HG02973 (cell line): ENCODE data around the gene PPP2R3A.

Experiments used
- ATAC-seq: cut with Tn5 transposase; IDR thresholded peaks from one replicate; pipeline ENCODE4 v1.9.1; 2021; ENCODE audit warnings: moderate library complexity; ENCODE audit not compliant: unreplicated experiment

The PPP2R3A gene

DNA sequence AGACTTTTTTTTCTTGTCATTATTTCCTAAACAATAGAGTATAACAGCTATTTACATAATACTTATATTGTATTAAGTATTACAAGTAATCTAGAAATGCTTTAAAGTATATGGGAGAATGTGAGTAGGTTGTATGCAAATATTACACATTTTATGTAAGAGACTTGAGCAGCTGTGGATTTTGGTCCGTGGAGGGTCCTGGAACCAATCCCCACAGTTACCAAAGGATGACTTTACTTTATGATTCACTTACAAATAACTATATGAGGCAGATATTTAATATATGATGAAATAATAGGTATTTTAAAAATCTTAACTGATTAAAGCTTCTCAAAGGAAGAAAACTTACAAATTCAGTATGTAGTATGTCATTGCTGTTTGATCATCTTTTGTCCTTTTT, 56.3 kb downstream of the PPP2R3A start:
- no peak for ATAC-seq

DNA sequence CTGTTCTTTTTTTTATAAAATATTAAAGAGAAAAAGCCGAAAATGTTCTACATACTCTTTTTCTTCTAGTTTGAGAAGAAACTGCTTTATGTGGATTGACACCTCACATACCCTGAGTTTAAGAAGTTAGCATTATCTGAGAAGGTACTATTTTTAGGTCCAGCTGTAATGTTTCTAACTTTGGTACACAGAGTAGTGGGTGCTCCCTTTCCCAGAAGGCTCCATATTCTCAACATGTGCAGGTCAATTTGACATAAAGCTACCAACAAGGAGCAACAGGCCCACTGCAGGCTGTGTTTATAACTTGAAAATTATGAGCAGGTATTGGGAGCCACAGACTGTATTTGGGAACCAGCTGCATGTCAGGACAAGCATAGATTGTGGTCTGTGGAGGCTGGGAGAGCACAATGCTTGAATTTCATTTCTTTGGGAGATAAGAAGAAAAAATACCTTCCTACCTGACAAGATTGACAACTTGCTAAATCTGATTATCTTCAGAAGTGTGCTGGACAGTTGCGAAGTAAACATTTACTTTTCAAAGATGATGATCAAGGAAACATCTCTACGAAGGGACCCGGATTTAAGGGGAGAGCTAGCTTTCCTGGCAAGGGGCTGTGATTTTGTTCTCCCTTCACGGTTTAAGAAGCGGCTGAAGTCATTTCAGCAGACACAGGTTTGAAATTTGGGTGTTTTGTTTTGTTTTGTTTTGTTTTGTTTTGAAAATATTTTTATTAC, 57.2 kb downstream of the PPP2R3A start:
- no peak for ATAC-seq

DNA sequence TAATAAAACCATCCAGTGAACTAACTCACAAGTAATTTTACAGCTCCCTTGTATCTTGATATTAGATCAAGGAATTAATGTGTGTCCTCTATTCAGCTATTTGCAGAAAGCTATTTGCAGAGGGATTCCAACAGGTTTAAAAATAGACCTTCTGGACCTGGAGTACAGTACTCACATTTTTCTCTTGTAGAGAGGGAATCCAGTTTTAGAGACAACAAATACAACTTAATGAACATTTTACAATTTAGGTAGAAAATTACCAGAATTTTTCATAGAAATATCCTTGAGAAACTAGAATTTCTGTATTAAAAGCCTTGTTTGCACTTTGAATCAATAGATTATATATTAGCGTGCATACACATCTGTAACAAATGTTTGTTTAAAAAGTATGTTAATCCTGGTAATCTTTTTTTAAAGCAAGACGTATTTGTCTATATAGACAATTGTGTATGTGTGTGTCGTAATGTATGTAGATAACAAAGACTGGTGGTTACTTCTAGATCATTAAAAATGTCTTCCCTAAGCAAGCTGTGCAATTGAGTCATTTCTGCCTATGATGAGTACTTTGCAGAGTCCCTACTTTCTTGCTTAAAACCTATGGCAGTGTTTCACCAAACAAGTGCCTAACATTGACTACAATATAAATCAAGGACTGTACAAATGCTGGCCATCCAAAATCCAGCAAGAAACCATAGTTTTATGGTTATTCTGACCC, 57.9 kb downstream of the PPP2R3A start:
- ATAC-seq, result no peak

DNA sequence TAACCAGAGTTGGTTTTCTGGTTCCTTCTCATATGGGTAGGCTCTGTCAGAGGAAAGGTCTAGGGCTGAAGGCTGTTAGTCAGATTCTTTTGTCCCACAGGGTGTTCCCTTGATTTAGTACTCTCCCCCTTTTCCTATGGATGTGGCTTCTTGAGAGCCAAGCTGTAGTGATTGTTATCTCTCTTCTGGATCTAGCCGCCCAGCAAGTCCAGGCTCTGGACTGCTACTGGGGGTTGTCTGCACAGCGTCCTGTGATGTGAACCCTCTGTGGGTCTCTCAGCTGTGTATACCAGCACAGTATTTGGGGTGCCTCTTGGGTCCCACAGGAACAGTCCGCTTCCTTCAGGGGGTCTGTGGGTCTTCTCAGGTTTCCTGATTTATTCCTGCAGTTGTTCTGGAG, 70.8 kb downstream of the PPP2R3A start:
- no peak for ATAC-seq

DNA sequence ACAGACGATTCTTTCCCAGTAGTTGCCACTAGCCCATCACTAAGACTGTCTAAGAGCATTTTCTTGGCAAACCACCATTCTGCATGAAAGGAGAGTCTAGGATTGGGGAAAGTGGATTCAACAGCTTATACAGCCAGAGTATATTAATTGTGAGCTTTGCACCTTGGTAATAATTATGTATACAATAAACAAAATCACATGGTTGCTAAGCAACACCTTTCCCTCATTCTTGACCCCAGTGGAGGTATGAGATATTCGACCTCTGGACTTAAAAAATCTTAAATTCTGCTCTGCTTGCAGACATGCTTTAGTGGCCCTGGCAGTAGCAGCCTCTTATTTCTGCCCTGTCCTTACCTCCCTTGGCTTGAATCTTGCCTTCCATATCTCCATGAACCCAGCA, 73.1 kb downstream of the PPP2R3A start:
- ATAC-seq, result no peak

DNA sequence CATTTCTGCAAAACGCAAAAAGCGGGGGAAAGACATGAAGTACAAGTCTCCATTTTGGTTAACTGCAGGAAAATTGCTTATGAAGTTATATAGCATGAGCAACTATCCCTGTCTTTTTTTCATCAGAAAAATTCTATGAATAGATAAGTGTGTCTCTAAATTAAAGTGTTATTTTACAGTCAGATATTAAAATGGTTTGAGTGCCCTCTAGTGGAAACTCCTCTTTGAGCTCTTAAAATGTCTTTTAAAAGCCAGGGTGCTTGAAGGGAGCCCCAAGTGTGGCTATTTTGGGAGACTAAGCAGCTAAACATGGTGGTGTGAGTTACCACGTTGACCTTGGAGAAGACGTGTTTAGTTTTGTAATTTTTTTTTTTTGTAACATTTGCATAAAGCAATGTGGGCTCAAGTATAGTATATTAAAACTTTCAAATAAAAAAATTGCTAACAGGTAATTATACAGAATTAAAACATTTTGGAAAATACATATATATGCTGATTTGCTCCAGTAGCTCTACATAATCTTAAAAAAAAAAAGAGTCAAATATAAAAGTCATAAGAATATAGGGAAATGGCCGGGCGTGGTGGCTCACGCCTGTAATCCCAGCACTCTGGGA, 77.2 kb downstream of the PPP2R3A start:
- ATAC-seq, result no peak

DNA sequence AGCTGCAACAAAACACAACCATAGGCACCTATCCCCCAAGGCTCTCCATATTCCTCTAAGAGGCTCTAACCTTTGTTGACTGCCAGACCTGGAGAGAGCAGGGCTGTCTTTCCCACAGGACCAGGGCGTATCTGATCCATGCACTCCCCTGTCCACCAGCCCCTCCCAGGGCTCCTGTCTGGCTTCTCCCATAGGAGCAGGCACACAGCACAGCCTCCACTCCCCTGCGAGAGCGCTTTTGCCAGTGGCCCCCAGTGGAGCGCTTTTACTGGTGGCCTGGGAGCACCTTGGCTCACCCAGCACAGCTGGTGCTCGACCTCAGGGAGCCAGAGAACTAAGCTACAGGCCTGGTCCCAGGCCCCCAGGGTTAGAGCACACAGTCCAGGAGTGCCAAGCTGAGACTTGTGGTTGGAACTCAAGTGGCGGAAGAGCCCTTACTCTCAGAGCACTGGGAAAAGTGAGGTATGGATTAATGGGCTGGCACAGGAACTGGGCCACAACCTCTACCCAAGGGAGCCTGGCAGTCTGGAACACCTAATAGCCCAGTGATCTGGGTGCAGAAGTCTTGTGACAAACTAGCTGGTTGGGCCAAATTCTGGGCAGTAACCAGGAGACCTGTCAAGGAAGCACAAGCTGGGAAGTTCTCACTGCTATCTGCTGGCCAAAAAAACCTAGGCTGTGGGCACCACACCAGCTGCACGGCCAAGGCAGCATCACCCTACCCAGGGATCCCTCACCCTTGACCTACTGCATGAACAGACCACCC, 79.6 kb downstream of the PPP2R3A start:
- ATAC-seq, result no peak

DNA sequence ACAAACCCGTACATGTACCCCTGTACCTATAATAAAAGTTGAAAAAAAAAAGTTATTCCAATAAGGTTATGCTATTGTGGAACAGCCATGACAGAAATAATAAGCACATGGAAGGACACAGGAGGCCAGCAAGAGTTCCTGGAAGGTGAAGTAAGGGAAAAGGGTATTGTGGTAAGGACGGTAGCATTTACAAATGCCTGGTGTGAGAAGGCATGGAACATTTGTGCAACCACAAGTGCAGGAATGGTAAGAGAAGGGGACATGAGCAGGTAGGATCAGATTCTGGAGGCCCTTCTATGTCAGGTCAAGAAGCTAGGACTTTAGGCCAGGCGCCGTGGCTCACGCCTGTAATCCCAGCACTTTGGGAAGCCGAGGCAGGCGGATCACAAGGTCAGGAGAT, 82.5 kb downstream of the PPP2R3A start:
- no peak for ATAC-seq

DNA sequence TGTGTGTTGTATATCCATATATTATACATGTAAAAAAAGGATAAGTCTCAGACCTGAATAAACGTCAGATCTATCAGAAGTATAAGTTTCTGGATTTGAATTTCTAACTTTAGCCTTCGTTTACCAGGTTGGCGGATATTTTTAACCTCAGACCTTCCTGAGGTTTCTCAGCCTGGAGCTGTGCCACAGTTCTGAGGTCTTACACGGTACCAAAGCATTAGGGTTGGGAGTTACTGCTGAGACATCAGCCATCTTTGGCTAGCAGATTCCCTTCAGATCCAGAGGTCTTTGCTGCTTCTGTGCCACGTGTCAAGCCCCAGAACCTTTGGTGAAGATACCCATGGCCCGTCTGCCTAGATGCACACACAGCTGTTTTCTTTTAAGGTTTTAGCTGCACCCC, 84.7 kb downstream of the PPP2R3A start:
- no peak for ATAC-seq

DNA sequence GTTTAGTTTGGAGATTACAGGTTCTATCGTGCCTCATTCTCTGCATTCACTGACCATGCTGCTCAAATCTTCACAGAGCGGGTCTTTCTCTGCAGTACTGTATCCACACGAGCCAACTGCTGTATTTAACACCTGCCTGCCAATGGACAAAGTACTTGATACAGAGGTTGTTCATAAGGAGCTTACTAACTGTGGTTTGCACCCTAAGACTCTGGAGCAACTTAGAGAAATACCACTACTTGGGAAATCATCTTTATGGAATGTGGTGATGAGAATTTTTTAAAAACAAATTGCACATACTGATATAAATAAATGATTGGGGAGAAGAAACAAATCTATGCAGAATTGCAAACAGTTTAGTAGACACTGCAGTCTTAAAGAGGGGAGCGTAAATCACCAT, 90.0 kb downstream of the PPP2R3A start:
- no peak for ATAC-seq

DNA sequence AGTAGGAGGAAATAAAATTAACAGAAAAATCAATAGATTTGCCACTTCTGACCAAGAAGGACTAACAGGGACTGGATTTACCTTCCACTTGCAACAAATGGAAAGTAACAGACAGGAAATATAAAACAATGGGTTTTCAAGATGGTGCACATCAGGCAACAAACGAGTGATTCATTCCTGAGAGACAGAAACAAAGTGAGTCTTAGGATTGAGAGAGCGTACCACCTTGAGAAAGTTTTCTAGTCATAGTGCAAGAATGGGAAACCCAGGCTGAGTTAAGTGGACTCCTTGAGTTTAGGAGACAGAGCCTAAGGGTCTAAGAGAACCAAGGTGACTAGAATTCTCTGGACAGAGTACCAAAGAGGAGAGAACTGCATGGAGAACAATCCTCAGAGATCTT, 101.7 kb downstream of the PPP2R3A start:
- no peak for ATAC-seq

DNA sequence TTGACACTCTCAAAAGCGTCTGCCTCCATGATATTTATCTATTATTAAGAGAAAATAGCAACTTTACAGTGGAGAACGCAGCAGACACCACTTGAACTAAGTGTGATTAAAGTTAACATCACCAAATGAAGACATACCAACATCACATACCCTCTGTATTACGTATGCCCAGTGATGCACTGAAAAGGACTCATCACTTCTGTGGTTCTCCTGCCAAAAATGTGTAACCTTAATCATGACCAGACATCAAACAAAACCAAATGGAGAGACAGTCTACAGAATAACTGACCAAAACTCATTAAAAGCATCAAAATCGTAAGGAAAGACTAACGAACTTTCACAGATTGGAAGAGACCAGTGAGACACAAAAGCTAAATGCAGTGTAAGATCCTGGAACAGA, 103.2 kb downstream of the PPP2R3A start:
- ATAC-seq, result no peak

DNA sequence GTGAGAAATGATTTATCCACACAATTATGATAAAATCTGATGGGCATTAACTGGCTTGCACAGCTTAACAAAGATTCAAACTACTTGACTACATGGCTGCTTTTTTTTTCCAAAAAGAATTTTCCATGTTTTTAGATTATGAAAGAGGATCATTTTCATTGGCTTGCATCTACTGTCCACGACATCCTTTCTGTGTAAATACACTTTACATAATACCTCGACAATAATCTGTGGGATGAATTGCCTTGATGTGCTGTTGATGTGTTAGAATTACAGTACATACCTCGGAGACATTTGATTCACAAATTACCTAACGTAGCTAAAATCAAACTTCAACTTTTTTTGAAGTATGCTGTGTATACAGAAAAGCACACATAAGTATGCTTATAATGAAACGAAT, 104.4 kb downstream of the PPP2R3A start:
- no peak for ATAC-seq

DNA sequence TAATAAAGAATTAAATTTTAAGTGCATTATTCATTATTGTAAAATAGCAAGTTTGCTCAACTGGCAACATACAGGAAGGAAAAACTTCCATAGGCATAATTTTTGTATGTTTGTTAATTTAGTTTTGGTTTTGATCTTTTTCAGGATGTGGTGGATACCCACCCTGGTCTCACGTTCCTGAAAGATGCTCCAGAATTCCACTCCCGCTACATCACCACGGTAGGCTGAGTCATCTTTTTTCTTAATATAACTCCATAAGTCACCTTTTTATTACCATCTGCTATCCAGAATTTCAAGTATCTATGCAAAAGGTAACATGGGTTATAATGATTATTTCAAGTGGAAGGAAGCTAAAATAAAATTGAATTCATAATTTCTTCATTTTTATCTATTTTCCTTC, 104.8 kb downstream of the PPP2R3A start:
- no peak for ATAC-seq

DNA sequence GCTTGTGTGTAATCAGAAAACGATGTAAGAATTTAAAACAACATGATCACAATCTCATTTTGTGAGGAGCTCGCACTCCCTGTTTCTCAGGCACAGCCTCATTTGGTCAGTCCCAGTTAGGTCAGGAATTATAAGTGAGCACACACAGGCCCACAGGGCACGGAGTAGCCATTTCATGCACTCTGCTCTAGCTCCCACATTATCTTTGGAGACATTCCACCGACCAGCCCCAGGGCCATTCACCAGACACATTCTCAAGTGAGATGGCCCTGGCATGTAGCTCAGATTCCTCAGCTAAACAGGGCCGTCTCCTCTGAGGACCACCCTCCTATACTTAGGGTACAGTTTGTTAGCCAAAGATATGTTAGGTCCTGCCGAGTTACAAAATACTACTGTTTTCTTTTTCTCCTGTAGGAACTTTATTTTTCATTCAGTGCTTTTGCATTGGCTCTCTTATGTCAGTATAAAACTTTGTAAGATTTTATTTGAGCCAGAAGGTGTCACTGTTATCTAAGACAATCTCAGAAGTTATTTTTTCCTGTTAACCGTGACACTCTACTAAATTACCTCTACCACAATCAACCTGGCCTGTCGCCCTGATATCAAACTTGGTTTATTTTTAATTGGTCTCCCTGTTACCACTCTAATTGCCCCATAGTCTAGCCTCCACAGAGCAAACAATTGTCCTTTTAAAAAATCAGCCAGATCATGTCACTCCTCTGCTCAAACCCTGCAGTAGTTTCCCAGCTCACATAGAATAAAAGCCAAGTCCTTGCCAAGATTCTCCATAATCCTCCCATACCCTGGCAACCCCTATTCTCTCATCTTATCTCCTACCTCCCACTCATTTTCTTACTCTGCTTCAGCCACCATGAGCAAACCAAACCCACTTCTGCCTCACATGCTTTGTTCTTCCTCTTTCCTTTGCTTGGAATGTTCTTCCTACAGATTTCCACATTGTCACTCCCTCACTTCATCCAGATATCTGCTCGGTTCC, 105.7 kb downstream of the PPP2R3A start:
- no peak for ATAC-seq

DNA sequence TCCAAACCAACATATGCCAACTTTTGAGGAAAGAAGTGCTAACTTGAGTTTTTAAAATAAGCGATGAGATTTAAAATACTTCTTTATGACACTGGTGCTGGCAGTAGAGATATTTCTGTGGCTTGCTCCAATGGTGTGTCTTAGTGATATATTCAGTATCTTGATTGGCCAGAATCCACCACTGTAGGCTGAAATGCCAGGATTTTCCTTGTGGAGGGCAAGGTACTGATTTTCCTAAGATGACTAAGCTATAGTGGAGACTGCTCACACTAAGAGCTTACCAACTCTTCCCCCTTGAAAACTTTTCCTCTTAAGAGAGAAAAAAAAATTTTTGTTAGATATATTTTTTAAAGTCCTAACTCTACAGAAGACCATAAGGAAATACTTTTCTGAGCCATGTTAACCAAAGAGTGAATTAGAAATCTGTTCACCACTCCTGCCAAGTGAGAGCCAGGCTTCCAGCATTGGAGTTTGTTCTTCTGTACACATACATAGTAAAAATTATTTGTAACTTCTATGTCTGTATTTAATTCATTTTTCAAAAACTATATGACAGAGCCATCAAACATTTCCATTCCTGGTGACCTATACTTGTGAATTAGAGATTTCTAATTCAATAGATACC, 109.1 kb downstream of the PPP2R3A start:
- no peak for ATAC-seq

DNA sequence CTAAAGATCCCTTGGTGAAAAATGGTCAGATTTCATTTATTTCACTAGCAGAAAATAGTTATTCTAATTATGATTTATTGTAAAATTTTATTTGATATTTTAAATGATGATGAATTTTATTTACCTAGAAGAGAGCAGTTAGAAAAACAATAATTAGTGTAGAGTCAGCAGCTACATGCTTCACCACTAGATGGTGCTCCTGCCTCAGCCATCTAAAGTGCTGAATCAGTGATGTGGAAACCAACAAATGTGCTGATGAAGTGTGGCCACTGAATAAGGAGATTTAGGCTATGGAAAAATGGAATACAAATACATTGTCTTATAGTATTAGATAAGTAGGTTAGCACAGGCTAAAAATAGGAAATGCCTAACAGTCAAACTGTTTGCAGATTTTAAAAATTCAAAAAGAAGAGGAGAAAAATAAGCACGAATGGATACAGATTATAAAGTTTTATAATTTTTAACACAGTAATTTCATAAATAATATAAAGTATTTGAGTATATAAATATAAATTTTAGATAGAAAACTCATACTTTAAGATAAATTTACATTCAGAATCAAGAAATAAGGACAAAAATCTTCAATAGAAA, 109.8 kb downstream of the PPP2R3A start:
- no peak for ATAC-seq

DNA sequence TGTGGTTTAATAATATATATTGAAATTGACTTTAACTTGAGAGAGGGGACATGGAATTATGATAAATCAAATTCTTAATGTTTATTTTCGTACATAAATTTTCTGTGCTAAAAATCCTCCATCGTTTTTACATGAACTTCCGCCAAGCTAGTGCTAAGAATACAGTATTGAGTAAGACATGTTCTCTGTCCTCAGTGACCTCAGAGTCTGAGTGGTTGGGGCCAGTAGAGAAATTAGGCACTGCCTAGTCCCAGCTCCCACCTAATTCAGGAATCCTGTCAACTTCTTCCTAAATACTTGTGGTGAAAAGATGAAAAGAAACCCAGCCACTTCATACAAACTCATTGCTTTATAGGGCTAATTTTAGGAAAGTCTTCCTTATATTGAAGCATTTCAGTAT, 110.3 kb downstream of the PPP2R3A start:
- no peak for ATAC-seq
